ENCODE measurements around the gene HOXA3.

Gene HOXA3

GRCh38 chr7:27161214-27161720, 8.9 kb upstream of the HOXA3 start:
- H3K9me3 ChIP-seq (ENCODE audit: severe bottlenecking), result peaks cover 26% of the 10 kb centered on the region
- peaks cover 40% of the 10 kb centered on the region for H3K27me3 ChIP-seq (ENCODE audit: insufficient read depth, low read depth, severe bottlenecking)
- TF ChIP-seq CTCF (IDR thresholded peaks at IDR 0.05; ENCODE audit: low read depth, low read length), result no peak
- peak overlapping the region; percentile 47 for H3K4me3 ChIP-seq (ENCODE audit: low read depth, low read length)
- DNase-seq, result no peak
- H3K36me3 ChIP-seq, result no peaks in the 10 kb centered on the region
- H3K27ac ChIP-seq, result no peak overlapping the region

- Histone ChIP-seq H3K27ac (peak overlapping the region; percentile 72), H3K36me3 (no peaks in the 10 kb centered on the region), H3K9me3 (ENCODE audit: severe bottlenecking) (peaks cover 24% of the 10 kb centered on the region), H3K4me3 (ENCODE audit: low read depth, low read length) (peak overlapping the region; percentile 47), H3K27me3 (ENCODE audit: insufficient read depth, low read depth, severe bottlenecking) (peaks cover 40% of the 10 kb centered on the region)
- peak; percentile 93 for TF ChIP-seq CTCF (IDR thresholded peaks at IDR 0.05; ENCODE audit: low read depth, low read length)
- DNase-seq, result peak; percentile 86
Observed at GRCh38 chr7:27160546-27161213, 8.3 kb upstream of the HOXA3 start.

- no peak overlapping the region; the same call in 1 of the 2 replicates for H3K27ac ChIP-seq
- H3K36me3 ChIP-seq, result no peaks in the 10 kb centered on the region
- peaks cover 40% of the 10 kb centered on the region for H3K27me3 ChIP-seq (ENCODE audit: insufficient read depth, low read depth, severe bottlenecking)
- H3K4me3 ChIP-seq (ENCODE audit: low read depth, low read length), result no peak overlapping the region
- no peak for TF ChIP-seq CTCF (IDR thresholded peaks at IDR 0.05; ENCODE audit: low read depth, low read length)
- no peak for DNase-seq
- H3K9me3 ChIP-seq (ENCODE audit: severe bottlenecking), result peaks cover 20% of the 10 kb centered on the region
Observed at GRCh38 chr7:27160145-27160545, 7.8 kb upstream of the HOXA3 start.

GRCh38 chr7:27159266-27160144, 7.1 kb upstream of the HOXA3 start:
- no peak overlapping the region for H3K27ac ChIP-seq
- peak; percentile 5 for DNase-seq
- no peaks in the 10 kb centered on the region for H3K36me3 ChIP-seq
- H3K27me3 ChIP-seq (ENCODE audit: insufficient read depth, low read depth, severe bottlenecking), result peaks cover 38% of the 10 kb centered on the region
- H3K4me3 ChIP-seq (ENCODE audit: low read depth, low read length), result no peak overlapping the region
- TF ChIP-seq CTCF (IDR thresholded peaks at IDR 0.05; ENCODE audit: low read depth, low read length), result no peak
- peaks cover 14% of the 10 kb centered on the region for H3K9me3 ChIP-seq (ENCODE audit: severe bottlenecking)

GRCh38 chr7:27158436-27159265, 6.3 kb upstream of the HOXA3 start:
- DNase-seq, result peak; percentile 6
- H3K4me3 ChIP-seq (ENCODE audit: low read depth, low read length), result no peak overlapping the region
- no peak for TF ChIP-seq CTCF (IDR thresholded peaks at IDR 0.05; ENCODE audit: low read depth, low read length)
- peaks cover 32% of the 10 kb centered on the region for H3K27me3 ChIP-seq (ENCODE audit: insufficient read depth, low read depth, severe bottlenecking)
- no peaks in the 10 kb centered on the region for H3K36me3 ChIP-seq
- H3K27ac ChIP-seq, result no peak overlapping the region
- peaks cover 13% of the 10 kb centered on the region for H3K9me3 ChIP-seq (ENCODE audit: severe bottlenecking)

Data from WERI-Rb-1 (cell line).